NCI-H1092 treated with DMSO at 0.1 percent for 48 hours (cell line): Measurements from ENCODE around the gene PRDM7.
"Not testable (repeated sequence)": the region's sequence is repeated elsewhere in the genome, so short reads cannot be mapped to it uniquely, and the experiment has no call there.

Experiments
- DNase-seq: peaks from one replicate; lab custom pipeline; 2025; lab: John Stamatoyannopoulos, UW

PRDM7 gene

DNA sequence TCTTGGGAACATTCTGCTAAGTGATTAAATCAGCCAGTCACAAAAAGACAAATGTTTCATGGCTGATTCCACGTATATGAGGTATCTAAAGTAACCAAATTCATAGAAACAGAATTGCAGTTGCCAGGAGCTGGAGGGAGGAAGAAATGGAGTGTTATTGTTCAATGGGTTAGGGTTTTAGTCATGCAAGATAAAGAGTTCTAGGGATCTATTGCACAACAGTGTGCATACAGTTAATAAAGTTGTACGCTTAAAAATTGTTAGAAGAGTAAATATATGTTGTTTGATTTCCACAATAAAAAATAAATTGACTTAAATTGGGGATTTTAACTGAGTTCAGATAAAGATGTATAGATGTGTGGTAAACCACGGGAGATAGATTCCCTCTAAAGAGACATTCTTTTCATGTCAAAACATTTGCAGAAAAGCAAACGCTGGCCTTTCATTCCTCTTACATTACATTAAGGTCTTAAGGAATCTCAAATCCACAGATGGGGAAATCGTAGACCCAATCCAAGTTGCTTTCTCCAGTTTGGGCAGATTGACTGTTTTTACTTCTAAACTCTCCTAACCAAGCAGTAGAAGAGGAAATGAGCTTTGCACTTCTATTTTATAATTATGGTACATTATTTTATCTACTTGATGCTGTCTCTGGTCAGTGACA lies 4.6 kb downstream of the PRDM7 start:
- no peak for DNase-seq

DNA sequence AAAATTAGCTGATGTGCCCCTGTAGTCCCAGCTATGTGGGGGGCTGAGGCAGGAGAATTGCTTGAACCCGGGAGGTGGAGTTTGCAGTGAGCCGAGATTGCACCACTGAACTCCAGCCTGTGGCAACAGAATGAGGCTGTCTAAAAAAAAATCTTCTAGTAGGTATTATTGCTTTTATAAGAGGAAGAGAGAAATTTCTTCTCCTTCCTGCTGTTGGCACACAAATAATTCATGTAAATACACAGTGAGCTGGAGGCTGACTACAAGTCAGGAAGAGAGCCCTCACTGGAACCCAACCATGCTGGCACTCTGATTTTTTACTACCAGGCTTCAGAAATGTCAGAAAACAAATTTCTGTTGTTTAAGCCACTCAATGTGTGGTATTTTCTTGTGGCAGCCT lies 6.7 kb downstream of the PRDM7 start:
- no peak for DNase-seq

DNA sequence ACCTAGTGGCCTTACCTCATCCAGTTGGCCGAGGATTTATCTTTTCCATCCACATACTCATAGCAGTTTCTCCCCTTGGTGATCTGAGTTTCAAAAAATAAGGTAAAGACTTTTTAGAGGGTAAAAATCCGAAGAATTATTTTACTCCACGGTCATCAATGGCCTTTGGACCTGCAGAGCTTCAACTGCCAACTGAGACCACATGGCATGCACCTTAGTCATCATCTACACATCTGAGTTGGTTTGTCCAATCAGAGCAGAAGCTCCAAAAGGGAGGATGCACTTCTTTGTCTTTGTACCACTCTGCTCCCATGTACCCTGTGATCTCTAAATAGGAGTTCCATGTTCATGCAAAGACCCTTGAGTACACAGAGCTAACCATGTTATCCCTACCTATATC lies 15.7 kb downstream of the PRDM7 start:
- DNase-seq = no peak

DNA sequence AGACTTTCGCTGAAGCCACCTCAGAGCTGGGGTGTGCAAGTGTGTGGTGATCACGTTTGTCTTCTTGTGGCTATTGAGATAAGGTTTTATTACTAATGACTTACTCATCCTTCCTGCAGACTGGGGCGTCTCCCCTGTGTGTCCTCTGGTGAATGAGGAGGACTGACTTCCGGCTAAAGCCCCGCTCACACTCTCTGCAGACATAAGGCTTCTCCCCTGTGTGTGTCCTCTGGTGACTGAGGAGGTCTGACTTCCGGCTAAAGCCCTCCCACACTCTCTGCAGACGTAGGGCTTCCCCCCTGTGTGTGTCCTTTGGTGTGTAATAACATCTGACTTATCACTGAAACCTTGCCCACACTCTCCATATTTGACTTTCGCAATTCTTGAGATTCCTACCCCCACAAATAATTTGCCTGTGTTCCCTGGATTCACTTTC lies 19.4 kb downstream of the PRDM7 start:
- DNase-seq = no peak

DNA sequence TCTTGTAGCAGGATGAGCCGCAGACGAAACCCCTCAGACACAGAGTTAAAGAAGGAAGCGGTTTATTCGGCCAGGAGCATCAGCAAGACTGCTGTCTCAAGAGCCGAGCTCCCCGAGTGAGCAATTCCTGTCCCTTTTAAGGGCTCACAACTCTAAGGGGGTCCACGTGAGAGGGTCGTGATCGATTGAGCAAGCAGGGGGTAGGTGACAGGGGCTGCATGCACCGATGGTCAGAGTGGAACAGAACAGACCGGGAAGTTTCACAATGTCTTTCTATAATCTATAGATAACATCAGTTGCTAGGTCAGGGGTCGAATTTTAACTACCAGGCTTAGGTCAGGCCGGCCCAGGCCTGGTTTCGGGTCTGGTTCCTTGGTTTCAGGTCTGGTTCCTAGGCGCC lies 20.6 kb downstream of the PRDM7 start:
- not testable (repeated sequence) for DNase-seq

DNA sequence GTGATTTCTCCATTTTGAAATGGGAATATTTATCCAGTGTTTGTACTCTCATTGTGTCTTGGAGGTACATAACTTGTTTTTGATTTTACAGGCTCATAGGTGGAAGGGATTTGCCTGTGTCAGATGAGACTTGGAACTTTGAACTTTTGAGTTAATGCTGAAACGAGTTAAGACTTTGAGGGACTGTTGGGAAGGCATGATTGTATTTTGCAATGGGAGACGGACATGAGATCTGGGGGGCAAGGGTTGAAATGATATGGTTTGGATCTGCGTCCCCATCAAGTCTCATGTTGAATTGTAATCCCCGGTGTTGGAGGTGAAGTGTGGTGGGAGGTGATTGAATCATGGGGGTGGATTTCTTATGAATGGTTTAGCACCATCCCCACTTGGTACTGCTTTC lies 21.8 kb downstream of the PRDM7 start:
- DNase-seq = no peak

DNA sequence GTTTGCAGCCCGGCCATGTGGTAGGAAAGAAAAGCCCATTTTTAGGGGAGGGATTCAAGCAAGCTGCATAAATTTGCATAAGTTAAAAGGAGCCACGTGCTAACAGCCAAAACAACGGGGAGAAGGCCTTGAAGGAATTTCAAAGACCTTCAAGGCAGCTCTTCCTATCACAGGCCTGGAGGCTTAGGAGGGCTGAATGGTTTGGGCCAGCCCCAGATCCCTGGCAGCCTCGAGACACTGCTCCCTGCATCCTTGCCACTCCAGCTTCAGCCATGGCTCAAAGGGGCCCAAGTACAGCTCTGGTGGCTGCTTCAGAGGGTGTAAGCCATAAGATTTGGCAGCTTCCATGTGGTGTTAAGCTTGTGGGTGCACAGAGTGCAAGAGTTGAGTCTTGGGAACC lies 22.6 kb downstream of the PRDM7 start:
- DNase-seq = no peak

DNA sequence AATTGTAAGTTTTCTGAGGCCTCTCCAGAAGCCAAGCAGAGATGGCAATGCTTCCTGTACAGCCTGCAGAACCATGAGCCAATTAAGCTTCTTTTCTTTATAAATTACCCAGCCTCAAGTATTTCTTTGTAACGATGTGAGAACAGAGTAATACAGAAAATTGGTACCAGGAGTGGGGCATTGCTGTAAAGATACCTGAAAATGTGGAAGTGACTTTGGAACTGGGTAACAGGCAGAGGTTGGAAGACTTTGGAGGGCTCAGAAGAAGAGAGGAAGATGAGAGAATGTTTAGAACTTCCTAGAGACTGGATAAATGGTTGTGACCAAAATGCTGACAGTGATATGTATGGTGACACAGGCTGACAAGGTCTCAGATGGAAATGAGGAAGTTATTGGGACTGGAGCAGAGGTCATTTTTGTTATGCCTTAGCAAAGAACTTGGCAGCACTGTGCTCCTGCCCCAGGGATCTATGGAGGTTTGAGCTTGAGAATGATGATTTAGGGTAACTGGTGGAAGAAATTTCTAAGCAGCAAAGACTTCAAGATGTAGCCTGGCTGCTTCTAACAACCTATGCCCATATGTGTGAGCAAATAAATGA lies 23.1 kb downstream of the PRDM7 start:
- DNase-seq = no peak

DNA sequence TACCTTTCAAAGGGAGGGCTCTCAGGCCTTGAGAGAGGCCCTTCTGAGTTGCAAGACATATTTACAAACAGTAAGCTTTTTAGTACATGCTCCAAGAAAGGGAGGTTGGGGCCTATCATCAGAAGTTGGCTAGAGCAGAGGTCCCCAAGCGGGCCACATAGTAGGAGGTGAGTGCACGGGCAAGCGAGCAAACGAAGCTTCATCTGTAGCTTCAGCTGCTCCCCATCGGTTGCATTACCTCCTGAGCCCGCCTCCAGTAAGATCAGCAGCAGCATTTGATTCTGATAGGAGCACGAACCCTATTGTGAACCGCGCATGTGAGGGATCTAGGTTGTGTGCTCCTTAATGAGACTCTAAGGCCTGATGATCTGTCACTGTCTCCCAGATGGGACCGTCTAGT lies 26.2 kb downstream of the PRDM7 start:
- no peak for DNase-seq

DNA sequence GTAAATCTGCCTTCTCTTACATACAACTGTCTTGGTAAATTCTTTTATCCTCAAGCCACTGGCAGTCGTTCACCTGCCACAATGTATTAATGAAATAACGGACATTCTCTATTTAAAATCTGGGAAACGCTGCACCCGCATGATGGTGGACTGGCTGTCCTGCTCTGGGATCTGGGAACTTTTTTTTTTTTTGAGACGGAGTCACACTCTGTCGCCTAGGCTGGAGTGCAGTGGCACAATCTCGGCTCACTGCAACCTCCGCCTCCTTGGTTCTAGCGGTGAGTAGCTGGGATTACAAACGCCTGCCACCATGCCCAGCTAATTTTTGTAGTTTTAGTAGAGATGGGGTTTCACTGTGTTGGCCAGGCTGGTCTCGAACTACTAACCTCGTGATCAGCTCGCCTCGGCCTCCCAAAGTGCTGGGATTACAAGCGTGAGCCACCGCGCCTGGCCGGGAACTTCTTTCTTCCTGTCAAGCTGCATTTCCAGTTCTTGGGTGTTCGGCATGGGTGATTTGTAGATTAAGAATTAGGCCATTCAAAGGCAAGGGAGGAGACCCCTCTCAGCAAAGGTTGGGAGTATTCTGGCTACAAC lies 28.3 kb downstream of the PRDM7 start:
- DNase-seq = no peak

DNA sequence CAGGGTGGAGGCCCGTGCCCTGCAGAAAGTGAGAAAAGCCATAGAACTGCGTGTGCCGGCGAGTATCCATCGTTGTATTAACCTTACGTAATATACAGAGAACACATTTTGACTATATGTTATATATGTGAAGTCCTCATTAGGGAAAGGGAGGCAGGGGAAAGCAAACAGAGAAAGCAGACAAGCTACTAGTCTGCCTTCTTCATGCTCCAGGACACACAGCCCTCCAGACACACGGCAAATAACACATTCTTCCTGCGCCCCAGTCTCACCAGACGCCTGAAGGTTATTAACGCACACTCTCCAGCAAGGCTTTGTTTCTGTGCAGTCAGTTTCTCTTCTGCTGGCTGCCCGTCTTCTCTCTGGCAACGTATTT lies 28.8 kb downstream of the PRDM7 start:
- DNase-seq = no peak

DNA sequence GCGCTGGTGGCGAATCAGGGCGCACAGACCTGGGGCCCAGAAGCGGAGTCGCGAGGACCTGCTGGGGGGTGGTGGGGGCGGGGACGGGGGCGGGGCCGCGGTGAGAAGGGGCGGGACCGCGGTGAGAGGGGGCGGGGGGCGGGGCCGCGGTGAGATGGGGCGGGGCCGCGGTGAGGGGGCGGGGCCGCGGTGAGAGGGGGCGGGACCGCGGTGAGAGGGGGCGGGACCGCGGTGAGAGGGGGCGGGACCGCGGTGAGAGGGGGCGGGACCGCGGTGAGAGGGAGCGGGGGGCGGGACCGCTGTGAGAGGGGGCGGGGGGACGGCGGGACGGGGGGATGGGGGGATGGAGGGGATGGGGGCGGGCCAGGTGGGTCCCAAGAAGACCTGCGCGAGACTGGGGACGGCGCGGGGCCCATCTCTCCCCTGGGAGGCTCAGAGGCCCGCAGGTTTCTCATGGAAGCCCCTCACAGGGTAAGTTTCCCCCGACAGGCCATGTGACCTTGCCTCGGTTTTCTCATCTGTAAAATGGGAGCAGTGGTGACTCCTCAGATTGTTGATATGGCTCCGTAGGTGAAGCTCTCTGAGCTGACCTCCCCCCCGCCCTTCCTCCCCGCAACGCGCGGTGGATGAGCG lies 29.3 kb downstream of the PRDM7 start:
- DNase-seq = no peak

DNA sequence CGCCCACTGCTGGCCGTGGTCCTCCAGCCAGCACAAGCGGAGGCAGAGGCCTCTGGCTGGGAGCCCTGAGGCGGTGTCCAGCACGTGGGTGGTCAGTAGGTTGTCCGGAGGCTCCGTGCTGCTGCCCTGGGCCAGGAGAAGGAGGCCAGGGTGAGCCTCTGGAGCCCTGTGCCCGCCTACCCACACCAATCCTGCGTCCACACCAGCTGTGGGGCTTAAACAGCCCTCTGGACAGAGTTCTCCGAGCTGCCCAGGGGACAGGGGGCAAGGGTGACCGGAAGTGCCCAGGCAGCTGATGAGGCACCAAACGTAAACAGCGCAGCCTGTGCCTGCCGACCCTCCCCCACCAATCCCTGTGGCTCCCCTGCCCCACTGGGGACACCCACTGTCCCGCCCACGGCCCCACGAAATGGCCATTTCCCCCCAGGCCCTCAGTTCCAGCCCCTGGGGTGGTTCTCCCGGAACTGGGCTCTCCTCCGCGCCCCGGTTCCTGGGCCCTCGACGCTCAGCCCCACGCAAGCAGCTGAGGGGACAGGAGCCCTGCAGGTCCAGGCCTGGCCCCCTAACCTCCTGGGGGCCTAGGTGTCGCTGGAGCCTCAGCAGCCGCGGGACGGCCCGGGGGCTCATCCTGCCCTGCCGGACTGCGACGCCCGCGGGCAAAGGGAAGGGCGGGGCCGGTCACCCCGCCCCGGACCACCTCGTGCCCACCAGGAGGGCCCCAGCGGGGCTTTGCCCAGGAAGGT lies 30.0 kb downstream of the PRDM7 start:
- no peak for DNase-seq

DNA sequence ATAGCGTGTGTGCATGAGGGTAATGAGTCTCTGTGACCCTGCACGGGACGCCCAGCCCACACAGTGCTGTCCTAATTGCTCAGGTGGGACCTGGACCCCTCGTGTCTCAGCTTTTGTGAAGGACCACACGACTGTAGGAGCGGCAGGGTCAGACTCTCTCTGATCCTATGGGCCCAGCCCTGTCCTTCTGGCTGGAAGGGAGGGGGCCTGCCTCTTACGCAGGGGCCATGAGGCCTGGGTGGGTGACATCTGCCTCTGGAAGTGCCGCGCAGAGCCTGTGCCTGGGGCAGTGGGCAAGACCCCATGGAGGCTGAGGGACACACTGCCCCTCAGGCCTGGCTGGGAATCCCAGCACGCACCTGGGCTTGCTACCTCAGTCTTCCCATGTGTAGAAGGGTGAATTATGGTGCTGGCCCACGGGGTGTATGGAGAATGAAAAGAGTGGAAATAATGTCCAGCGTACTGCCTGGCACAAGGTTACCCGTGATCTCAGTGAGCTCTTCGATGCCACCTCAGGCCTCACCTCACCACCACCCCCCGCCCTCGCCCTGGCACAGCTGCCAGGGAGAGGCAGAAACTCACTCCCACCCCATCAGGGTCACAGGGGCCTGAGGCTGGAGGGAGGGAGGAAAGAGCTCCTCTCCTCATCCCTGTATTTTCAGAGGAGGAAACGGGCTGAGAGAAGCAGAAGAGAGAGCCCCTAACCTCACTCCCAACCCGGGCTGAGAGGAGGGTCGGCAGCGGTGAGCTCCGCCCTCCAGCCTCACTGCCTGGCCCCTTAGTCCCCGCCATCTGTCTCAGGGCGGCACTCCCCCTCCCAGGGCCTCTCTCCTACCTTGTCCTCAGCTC lies 30.8 kb downstream of the PRDM7 start:
- peak; percentile 47 for DNase-seq

DNA sequence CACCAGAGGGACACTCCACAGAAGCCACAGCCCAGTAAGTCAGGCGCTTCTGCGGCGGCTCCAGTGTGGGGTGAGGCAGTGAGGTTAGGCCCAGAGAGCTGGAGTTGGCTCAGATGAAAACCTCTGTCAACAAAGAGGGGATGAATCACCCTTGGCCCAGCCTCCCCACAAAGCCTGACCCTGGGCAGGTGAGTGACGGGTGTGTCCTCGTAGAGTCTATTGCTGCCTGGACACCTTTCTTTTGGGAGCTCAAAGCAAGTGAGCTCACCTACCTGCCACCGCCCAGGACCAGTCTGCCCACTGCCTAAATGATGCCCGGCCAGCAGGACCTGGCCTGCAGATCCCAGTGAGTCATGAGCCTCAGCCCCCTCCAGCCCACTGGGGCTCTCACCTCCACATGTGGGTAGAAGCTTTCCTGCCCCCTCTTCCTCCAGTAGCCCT lies 33.0 kb downstream of the PRDM7 start:
- no peak for DNase-seq

DNA sequence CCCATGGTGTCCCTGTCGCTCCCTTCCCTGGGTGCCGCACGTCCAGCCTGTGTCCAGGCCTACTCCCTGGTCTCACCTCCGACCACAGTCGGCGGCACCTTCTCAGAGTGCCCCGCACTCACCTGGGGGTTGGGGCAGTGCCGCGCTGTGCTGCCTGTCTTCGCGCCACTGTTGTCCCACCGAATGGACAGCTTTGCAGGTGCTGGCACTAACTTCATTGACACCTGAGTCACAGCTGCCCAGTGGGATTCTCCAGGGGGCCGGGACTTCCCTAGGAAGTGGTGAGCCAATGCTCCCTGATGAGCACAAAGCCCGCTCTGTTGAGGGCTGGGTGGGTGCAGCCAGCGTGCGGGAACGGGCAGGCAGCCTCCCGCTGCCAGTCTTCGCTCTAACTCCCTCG lies 33.6 kb downstream of the PRDM7 start:
- DNase-seq = no peak

DNA sequence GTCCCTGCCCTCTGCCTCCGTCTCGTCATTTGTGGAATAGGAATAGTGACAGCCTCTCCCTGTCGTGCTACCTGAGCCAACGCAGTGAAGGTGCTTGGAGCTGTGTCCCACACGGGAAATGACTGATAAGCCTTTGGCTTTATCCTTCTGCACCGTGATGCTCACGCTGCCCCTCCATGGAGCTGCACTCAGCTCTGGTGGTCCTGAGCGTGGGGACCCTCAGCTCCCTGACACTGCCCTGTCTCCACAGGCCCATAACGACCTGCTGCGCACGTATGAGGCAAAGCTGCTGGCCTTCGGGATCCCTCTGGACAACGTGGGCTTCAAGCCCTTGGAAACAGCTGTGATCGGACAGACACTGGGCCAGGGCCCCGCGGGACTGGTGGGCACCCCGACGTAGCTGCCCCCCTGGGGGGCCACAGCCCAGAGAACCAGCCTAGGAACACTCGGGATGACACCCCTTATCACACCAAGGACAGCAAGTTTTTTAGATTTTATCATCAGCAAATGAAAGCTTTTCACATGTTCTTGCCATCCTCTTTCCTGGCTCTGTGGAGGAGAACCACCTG lies 34.1 kb downstream of the PRDM7 start:
- DNase-seq = no peak

DNA sequence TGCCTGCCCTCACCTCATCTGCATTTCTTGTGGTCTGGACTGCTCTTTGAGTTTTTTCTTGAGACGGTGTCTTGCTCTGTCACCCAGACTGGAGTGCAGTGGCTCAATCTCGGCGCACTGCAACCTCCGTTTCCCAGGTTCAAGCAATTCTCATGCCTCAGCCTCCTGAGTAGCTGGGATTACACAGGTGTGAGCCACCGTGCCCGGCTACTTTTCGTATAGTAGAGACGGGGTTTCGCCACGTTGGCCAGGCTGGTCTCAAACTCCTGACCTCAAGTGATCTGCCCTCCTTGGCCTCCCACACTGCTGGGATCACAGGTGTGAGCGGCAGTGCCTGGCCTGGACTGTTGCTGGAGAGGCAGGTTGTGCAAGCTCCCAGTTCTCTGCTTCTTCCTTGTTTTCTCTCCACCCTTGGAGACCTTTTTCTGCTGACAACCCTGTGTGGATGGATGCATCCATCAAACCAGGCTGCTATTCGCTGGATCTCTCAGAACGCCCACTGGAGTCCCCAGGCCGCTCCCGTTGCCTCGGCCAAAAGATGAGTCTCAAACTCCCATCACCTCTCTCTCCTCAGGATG lies 35.1 kb downstream of the PRDM7 start:
- no peak for DNase-seq

DNA sequence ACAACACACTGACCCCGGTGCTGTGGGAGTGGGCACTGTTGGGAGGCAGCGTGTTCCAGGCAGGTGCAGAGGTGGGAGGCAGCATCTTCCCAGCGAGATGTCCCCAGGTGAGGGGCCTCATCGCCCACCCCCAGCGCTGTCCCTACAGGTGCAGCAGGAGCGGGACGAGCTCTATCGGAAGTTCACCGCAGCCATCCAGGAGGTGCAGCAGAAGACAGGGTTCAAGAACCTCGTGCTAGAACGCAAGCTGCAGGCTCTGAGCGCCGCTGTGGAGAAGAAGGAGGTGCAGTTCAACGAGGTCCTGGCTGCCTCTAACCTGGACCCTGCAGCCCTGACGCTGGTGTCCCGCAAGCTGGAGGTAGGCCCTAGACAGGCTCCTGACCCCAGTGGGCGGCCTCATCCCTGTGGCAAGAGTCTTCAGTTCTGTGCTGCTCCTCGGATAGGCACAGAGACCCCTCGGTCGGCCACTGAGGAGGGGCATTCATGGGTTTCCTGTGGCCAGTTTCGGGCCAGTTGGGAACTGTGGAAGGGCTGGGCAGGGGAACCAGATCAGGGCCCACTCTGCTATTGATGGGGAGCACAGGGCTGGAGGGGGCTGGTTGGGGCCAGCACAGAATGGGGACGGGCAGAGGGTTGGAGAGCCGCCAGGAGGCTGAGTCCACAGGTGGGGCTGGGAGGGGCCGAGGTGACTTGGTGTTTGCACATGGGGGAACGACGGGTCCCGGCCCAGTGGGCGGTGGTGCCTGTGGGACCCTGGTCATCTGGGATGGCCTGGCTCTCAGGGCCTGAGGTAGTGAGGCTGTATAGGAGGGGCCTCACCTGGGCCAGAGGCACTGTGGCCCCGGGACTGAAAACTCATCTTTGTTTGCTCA lies 36.7 kb downstream of the PRDM7 start:
- no peak for DNase-seq

DNA sequence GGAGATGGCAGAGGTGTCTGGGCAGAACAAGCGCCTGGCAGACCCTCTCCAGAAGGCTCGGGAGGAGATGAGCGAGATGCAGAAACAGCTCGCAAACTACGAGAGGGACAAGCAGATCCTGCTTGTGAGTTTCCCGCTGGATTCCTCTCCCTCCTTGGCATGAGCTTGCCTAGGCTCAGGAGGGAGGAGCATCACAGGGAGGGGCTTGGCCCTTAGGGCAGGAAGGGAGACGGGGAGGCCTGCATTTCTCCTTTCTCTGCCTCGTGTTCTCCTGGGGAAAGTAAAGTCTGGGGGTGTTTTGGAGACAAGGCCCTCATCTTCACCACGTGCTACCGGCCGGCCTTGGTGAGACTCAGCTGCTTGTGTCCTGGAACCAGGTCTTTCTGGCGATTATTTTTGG lies 39.9 kb downstream of the PRDM7 start:
- no peak for DNase-seq
